ENCODE measurements around the gene TRIM24.
"Not testable (repeated sequence)": the region's sequence is repeated elsewhere in the genome, so short reads cannot be mapped to it uniquely, and the experiment has no call there.

Gene TRIM24

DNA sequence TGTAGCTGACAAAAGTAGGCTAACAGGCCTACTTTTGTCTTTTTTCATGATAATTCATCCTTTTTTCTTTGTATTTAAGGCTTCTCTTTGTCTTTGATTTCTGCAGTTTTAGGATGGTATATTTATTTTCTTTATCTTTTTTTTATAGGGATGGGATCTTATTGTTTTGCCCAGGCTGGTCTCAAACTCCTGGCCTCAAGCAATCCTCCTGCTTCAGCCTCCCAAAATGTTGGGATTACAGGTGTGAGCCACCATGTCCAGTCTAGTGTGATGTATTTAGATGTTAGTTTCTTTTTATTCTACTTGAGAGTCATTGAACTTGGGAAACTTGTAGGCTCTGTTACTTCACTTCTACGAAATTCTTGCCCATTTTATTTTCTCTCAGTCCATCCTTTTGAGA is 35.4 kb downstream of the TRIM24 start:
- DNase-seq: no peak

DNA sequence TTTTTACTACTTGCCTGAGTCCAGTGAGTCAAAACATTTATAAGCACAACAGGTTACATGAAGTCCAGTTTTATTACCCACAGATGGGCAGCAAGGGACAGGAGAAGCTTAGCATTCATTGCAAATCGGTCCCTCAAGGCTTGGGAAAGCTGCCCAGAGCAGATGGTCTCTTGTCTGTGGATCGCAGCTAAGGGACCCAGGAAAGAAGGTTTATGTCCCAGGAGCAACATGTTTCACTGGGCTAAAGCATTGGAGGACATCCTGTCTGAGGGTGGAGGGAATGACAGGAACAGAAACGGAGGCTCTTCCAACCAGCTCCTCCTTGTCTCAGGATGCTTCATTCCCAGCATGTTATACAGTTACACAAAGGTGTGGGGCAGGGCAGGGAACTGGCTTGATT is 39.3 kb downstream of the TRIM24 start:
- DNase-seq: no peak

DNA sequence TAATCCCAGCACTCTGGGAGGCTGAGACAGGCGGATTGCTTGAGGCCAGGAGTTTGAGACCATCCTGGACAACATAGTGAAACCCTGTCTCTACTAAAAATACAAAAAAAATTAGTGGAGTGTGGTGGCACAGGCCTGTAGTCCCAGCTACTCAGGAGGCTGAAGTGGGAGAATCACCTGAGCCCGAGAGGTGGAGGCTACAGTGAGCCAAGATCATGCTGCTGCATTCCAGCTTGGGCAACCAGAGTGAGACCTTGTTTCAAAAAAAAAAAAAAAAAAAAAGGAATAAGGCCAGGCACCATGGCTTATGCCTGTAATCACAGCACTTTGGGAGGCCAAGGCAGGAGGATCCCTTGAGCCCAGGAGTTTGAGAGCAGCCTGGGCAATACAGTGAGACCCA is 40.2 kb downstream of the TRIM24 start:
- not testable (repeated sequence) for DNase-seq

DNA sequence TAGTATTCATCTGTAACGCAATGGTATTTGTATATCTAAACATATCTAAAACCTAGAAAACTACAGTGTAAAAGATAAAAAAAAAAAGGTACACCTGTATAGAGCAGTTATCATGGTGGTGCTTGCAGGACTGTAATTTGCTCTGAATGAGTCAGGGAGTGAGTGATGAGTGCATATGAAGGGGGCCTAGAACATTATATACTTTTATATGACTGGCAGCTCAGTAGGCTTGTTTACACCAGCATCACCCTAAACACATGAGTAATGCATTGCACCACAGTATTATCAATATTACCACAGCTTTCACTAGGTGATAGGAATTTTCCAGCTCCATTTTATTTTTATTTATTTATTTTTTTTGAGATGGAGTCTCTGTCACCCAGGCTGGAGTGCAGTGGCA is 40.8 kb downstream of the TRIM24 start:
- DNase-seq: no peak

DNA sequence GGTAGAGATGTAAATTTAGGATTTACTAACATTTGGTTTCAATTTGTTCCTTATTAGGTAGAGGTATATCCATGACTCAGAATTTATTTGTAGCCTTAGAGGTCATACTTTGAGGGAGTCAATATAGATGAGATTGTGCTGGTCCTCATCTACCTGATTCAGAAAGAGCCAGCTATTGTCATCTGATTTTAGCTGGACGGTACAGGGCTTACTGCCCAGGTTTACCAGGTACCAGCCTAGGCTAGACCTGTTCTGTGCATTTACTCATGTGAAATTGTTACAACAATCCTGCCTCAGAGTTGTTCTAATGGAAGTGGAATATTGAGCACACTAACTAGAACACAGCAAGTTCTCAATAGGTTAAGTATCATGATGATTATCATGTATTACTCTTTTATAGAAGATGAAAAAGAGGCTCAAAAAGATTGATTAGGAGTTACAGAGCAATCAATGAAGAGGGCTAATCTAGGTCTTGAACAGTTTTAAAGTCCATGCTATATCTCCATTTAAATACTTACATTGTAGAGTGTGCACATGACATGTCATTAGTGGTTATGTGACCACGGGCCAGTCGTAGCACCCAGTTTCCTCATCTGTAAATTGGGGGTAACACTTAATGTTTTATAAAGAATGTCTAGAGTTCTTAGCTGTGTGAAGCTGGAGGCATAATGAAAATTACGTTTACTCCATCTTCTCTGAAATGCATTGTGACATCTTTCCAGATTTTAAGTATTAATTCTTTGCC is 42.1 kb downstream of the TRIM24 start:
- no peak for DNase-seq

DNA sequence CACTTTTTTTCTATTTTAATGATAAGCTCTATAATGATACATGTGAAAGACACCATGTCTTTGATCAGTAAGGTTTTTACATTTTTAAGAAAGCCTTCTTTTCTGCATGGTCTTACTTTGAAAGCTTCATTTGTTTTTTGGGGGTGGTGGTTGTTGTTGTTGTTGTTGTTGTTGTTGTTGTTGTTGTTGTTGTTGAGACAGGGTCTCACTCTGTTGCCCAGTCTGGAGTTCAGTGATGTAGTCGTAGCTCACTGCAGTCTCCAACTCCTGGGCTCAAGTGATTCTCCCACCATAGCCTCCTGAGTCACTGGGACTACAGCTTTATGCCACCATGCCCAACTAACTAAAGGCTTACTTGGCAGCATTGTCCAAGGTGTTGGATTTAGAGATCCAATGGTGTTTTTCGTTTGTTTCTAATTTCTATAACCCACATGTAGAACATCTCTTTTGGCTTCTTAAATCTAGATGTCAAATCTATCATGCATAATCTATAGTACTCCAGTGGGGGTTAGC is 45.4 kb downstream of the TRIM24 start:
- no peak for DNase-seq

DNA sequence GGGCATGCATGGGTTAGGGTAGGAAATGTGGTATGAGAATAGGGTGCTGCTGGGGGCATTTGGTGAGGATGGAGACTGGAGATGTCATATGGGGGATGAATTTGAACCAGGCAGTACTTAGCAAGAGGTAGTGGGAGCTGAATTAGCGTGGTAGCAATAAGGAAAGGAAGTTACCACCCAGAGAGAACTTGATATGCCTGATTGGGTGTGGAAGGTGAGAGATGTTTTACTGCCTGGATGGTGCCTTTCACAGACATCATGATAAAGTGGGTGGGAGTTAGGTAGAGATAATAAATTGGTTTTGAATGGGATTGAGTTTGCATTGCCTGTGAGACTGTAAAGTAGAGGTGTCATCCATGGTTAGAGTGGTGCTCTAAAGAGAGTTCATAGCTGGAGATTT is 46.7 kb downstream of the TRIM24 start:
- DNase-seq: no peak

DNA sequence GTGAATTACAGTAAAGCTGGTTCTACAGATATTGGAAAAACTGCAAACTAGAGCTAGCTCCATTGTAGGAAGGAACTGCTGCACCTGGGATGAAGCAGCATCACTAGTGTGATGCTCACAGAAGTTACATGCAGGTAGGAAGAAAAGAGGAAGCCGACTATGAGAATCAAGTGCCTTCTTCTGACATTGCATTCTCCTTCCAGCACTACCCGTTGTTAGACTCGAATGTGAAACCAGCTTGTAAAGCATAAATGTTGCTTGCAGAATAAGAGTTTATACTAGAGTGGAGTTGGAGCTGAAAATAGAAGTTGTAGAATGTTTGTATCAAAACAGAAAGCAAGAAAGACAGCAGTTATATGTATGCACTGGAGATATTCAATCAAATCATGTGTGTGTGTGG is 49.9 kb downstream of the TRIM24 start:
- DNase-seq: no peak

DNA sequence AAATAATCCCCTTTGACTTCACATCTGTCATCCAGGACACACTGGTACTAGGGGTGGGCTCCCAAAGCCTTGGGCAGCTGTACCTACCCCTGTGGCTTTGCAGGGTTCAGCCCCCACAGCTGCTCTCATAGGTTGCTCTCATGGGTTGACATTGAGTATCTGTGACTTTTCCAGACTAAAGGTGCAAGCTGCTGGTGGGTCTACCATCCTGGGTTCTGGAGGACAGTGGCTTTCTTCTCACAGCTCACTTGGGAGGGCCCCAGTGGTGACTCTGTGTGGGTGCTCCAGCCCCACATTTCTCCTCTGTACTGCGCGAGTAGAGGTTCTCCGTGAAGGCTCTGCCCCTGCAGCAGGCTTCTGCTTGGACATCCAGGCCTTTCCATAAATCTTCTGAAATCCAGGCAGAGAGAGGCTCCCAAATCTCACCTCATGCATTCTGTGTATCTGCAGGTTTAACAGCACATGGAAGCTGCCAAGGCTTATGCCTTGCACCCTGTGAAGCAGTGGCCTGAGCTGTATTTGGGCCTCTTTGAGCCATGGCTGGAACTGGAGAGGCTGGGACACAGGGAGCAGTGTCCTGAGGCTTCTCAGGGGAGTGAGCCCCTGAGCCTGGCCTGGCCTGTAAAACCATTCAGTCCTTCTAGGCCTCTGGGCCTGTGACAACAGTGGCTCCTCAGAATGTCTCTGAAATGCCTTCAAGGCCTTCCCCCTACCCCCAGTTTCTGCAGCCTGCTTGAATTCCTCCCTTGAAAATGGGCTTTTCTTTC is 52.2 kb downstream of the TRIM24 start:
- DNase-seq: no peak

DNA sequence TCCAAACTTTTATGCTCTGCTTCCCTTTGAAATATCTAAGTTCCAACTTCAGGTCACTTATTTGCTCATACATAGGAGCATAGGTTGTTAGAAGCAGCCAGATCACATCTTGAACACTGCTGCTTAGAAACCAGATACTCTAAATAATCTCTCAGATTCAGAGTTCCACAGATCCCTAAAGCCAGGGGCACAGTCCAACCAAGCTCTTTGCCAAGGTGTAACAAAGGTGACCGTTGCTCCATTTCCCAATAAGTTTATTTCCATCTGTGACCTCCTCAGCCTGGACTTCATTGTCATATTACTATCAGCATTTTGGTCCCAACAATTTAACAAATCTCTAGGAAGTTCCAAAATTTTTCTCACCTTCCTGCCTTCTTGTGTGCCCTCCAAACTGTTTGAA is 52.8 kb downstream of the TRIM24 start:
- DNase-seq: no peak

DNA sequence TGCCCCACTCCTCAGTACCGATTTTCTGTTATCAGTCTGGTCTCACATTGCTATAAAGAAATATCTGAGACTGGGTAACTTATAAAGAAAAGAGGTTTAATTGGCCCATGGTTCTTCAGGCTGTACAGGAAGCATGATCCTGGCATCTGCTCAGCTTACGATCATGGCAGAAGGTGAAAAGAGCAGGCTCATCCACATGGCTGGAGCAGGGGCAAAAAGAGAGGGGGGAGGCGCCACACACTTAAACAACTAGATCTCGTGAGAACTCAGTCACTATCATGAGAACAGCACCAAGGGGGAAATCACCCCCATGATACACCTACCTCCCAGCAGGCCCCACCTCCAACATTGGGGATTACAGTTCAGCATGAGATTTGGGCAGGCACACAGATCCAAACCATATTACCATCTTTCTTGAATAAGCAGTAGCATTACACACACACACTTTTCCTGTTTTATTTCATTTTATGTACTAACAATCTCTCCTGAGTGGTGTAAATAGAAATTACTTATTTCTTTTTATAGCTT is 53.3 kb downstream of the TRIM24 start:
- DNase-seq: no peak

DNA sequence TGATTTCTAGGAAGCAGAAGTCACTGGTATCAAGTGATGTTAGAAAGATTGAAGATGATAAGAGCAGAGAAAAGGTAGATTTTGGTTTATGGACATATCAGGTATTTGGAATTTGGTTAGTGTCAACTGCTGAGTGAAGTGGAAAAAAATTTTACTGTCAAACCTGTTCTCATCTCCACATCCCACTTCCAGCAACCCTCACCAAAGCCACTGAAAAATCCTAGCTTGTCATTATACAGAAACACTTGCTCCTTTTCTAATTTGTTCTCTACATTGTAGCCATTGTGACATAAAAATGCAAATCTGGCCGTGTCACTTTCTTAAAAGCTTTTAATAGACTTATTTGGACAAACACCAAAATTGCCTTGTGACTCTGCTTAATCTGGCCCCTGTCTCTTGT is 54.0 kb downstream of the TRIM24 start:
- DNase-seq: no peak

DNA sequence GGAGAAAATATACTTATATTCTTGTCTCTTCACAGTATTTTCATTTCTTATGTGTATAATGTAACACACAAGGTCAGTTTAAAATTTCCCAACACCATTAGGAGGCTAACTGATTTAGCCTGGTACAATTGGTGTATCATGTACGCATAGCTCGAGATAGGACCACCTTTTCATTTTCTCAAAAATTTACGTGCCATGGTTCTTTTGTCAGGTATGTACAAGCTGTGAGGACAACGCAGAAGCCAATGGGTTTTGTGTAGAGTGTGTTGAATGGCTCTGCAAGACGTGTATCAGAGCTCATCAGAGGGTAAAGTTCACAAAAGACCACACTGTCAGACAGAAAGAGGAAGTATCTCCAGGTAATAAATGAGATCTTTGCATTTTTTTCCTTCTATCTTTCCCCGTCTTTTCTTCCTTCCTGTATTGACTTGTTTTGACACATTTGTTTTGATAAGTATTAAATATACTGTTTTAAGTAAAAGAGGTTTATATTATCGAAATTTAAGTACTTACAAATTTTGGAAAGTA is 55.0 kb downstream of the TRIM24 start:
- DNase-seq: no peak

DNA sequence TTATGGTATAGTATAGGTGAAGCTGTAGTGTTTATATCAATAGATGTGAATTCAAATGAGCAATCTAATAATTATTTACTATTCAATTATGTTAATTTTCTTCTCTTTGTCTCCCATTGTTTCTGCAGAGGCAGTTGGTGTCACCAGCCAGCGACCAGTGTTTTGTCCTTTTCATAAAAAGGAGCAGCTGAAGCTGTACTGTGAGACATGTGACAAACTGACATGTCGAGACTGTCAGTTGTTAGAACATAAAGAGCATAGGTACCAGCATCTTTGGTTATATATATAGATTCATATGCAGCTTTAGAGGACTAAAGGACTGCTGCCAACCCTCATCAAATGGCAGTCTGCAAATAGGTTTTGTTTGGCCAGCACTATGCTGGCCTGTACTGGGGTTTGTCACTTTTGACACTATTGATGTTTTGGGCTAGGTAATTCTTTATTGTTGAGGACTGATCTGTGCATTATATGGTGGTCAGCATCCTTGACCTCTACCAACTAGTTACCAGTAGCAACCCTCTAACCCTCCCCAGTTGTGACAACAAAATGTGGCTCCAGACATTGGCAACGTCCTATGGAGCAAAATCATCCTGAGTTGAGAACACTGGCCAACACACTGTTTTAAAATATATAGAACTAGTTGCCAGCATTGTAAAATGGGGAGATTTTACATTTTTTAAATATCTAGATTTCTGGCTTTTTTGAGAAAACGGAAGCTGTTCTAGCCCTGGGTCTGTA is 59.2 kb downstream of the TRIM24 start:
- no peak for DNase-seq

DNA sequence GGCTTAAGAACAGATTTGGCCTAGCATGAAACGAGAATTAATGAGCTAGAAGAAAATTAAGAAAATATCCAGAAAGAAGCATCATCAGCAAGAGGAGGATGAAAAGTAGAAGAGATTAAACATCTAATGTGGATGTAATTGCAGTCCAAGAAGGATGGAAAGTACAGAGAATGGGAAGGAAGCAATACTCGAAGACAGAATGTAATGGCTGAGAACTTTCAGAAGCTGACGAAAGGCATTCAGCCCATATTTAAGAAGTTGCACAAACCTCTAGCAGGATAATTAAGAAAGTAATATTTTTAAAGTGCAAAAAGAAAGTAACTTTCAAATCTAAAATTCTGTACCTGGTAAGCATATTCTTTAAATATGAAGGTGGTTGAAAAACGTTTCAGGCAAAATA is 60.7 kb downstream of the TRIM24 start:
- DNase-seq: no peak

DNA sequence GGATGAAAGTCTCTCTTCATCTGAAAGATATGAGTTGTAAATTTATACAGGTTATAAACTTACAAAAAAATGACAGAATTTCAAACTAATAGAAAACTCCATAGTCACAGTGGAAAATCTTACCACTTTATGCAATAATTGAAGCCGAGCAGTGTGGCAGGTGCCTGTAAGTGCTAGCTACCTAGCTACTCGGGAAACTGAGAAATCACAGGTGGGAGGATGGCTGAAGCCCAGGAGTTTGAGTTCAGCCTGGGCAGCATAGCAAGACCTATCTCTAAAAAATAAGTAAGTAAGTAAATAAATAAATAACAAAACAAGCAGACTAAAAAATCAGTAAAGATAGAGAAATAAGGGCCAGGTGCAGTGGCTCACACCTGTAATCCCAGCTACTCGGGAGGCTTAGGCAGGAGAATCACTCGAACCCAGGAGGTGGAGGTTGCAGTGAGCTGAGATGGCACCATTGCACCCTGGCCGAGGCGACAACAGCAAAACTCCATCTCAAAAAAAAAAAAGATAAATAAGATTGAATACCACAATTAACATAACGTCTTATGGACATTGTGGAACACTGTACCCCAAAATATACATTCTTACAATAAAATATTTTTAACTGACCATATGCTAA is 61.9 kb downstream of the TRIM24 start:
- no peak for DNase-seq

DNA sequence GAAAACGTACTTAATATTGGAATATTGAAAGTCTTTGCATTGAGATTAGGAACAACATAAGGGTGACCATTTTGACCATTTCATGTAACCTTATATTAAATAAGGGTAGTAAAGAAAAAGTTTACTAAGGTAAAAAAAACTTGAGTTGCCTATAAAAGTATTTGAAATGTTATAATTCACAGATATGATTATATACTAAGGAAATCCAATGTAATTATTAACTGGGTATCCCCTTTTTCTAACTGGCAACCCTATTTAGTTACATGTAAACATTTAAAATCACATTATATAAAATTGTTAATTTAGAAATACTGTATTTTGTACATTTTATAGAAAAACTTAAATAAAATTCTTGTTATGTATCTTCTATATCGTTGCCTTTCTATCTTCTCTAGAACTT is 64.2 kb downstream of the TRIM24 start:
- no peak for DNase-seq

DNA sequence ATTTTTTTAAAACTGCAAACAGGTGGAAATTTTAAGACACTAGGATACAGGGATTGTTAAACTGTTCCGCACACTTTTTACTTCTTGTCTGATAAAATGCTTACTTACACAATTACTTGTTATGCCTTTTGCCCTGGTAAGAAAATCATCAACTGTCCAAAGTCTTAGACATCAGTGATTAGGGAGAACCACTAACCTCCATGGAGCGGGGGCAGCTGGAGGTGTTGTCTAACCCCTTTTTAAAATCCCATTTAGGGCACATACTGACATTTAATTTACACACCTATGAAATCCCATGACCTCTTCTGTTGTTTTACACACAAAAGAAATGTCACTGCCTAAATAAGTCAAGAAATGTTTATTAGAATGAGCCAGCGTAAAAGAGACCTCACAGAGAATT is 65.7 kb downstream of the TRIM24 start:
- DNase-seq: no peak

DNA sequence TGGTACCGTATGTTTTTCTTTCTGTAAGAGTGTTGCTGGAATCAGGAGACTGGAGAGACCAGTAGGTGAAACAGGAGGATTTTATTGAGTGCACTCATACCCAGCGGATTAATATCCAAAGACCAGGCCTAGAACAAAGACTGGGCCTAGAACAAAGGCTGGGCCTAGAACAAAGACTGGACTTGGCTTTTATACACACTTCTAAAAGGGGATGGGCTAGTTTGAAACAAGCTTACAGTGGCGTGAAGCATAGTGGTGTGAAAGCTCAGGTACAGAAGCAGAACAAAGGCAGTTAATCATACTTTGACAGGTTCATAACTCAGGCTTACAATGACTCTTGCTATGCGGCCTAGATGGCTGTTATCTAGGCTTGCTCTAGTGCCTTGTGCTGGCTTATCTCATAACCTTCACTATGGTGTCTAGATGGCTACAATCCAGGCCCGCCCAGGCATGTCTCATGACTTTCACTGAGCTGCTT is 67.7 kb downstream of the TRIM24 start:
- no peak for DNase-seq

DNA sequence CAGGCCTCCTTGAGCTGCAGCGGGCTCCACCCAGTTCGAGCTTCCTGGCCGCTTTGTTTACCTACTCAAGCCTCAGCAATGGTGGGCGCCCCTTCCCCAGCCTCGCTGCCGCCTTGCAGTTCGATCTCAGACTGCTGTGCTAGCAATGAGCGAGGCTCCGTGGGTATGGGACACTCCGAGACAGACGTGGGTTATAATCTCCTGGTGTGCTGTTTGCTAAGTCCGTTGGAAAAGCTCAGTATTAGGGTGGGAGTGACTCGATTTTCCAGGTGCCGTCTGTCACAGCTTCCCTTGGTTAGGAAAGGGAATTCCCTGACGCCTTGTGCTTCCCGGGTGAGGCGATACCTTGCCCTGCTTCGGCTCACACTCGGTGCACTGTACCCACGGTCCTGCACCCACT is 76.8 kb downstream of the TRIM24 start:
- DNase-seq: not testable (repeated sequence)

DNA sequence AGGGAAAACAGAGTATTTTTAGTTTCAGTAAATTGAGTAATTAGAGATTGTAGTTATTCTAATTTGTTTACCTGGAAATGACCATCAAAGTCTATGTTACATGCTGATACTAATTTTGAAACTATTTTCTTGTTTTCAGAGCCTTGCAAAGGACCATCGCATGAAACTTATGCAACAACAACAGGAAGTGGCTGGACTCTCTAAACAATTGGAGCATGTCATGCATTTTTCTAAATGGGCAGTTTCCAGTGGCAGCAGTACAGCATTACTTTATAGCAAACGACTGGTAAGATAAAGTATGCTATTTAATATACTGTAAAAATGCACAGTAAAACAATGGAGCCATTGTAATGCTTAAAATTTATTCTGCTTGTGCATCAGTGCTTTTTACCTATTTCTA is 78.5 kb downstream of the TRIM24 start:
- no peak for DNase-seq

DNA sequence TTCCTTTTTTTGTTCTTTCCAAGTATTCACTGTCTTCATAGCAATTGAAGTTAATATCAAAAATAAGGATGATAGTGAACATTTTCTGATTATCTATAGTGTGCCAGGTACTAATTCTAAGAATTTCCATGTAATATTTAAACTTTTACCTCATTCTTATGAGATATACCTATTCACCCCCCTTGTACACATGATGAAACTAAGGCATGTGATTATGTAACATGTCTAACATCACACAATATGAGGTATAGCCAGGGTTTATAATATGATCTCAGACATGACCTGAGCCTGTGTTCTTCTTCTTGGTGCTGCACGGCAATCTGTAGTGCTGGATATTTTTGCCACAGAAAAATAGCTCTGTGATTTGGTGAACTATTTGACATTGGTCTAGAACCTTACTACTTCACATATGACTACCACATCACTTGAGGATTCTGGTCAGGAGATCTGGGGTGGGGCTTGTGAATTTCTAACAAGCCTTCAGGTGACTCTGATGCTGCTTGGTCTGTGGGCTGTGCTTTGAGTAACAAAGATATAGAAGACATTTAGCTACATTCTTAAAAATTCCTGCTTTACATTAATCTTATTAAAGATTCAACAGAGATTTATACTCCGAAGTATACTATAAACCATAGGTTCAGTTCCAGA is 79.1 kb downstream of the TRIM24 start:
- DNase-seq: no peak
